Fibroblast of skin of right biceps (primary cell): ENCODE results near the gene ESPL1.
"Not testable (repeated sequence)": the region's sequence is repeated elsewhere in the genome, so short reads cannot be mapped to it uniquely, and the experiment has no call there.

Source experiments
- DNase-seq: peaks from one replicate; pipeline ENCODE4 v3.0.0-alpha.2; 2013

Gene ESPL1

DNA sequence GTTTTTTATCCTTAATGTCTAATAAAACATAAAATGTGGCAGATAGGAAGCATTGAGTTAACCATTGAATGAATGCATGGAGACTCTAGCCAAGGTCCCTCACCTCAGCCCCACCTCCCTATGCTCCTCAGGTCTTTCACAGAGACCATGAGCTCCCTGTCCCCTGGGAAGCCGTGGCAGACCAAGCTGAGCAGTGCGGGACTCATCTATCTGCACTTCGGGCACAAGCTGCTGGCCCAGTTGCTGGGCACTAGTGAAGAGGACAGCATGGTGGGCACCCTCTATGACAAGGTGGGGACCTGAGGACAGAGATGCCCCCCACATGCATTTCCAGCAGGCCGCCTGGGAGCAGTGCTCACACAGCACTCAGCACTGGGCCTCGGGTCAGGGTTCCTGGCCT is 34.8 kb downstream of the ESPL1 start:
- no peak for DNase-seq

DNA sequence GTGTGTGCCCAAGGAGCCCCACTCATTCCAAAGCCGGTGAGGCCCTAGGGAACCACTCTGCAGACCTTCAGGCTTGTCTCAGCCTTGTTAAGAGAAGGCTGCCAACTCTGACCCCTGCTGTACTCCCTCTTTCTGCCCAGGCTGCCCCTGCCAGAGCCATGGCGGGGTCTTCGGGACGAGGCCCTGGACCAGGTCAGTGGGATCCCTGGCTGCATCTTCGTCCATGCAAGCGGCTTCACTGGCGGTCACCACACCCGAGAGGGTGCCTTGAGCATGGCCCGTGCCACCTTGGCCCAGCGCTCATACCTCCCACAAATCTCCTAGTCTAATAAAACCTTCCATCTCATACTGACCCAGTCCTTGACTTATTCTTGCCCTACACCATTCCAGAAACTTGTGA is 38.7 kb downstream of the ESPL1 start:
- DNase-seq: no peak

- no peak for DNase-seq
Observed at GRCh38 chr12:53308276-53308675, 40.2 kb downstream of the ESPL1 start.

- no peak for DNase-seq
Observed at GRCh38 chr12:53313996-53314395, 45.9 kb downstream of the ESPL1 start.

DNA sequence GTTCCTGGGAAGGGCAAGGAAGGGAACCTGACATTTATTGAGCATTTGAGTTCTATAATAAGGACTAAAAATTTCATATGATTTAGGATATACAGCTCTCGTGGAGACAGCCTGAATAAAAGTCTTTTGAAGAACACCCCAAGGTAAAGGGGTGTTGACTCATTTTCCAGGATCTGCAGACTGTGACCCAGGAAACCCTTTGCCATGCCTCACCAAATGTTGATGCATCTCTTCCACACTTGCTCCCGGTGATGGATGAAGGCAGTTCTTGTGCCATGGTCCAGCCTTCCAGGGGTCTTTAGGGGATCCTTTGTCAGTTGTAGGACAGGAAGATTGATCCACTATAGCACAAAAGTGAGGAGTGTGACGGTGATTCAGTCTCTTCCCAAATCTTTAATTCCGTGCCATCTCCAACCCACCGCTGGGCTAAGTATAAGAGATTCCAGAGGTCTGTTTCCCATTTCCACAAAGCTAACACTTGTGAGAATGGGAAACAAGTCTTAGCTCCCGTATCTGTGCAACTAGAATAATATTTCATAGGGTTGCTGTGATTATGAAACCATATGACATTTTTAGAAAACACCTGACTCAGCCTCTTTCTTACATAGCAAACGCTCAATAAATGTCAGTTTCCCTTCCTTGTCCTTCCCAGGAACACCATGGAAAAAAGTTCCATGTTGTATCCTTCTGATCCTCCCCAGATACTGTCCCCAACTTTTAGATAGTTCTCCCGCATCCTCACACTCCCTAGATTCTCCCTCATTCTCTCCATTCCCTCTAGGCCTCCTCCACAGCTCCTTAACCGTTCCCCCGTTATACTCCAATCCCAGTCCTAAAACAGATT is 52.5 kb downstream of the ESPL1 start:
- DNase-seq: no peak

- no peak for DNase-seq
Observed at GRCh38 chr12:53324113-53324778, 56.1 kb downstream of the ESPL1 start.

GRCh38 chr12:53324779-53325510 is 56.8 kb downstream of the ESPL1 start:
- peak; percentile 93 for DNase-seq

DNA sequence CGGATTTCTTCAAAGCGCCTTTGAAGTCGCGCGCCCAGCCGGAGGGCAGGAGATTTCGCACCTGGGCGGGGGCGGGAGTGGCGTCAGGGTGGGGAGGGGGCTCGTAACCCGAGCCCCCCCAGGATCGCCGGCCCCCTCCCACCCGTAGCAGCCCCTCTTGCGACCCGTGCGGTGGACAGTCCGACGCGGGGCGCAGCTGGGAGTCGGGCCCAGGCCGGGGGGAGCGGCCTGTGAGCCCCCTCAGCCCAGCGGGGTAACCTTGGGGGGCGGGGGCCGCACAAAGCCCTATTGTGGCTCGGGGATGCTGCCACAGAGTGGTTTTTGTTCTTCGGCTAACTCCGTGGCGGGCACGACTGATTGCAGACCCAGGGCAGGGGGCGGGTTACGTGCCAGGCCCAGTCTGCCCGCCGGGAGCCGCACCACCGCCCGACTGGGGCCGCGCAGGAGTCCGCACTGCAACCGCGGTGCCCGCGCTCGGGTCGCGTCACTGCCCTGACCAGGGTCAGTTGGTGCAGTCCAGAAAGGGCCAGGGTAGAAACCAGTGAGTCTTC is 57.5 kb downstream of the ESPL1 start:
- DNase-seq: no peak

GRCh38 chr12:53326460-53327185 is 58.5 kb downstream of the ESPL1 start:
- no peak for DNase-seq

DNA sequence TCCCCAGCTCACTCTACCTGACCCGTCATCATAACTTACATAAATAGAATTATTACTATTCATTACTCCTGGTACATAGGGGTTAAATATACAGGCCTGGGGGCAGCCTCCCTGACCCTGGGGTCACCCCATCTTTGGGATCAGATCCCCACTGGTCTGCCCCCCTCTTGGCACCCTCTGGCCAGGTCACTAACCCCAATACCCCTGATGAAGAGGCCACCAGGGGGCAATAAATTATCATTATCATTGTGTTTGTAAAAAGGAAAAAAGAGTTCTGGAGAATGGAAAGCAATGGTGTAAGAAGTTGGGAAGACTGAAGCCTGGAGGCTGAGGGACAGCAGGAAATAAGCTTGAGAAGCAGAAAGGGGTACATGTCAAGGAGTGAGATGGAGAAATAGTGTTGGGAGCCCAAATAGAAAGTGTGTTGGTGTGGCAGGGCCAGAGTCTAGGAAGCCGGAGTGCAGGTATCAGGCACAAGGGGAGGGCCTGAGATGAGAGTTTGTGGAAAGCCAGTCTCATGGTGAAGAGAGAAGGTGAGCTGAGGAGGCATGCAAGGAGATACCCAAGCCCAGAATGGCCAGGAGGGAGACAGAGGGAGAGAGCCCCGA is 59.4 kb downstream of the ESPL1 start:
- DNase-seq: no peak

DNA sequence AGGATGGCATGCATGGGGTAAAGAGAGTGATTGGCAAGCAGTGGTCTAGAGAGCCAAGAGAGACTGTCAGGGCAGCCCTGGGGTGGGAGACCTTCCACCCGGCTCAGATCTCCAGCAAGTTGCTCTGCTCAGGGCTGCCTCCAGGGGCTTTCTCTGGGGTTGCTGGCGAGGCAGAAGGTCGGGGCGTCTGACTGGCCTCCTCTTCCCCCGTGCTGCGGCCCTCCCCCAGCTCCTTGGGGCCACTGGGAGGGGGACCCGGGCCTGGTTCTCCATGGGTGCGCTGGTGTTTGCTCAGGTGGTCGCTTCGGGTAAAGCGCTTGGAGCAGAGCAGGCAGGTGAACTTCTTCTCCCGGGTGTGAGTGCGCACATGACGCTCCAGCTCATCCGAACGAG is 59.9 kb downstream of the ESPL1 start:
- no peak for DNase-seq

DNA sequence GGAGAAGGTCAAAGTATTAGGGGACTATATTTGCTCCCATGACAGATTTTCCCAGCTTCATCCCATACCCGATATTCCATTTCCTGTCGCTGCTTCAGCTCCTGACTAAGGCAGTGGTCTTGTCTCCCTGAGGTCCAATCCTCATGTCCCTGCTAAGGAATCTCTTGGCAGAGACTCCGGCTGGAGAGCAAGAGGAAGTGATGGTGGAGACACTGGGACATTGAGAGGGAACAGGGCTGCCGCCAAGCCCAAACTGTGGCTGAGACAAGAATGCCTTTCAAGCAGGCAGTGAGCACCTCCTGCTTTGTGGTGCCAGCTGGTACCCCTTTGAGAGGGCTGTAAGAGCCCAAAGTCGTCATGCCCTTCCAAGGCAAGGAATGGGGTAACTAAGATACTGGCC is 62.6 kb downstream of the ESPL1 start:
- DNase-seq: peak; percentile 14

- not testable (repeated sequence) for DNase-seq
Observed at GRCh38 chr12:53332339-53332738, 64.2 kb downstream of the ESPL1 start.

DNA sequence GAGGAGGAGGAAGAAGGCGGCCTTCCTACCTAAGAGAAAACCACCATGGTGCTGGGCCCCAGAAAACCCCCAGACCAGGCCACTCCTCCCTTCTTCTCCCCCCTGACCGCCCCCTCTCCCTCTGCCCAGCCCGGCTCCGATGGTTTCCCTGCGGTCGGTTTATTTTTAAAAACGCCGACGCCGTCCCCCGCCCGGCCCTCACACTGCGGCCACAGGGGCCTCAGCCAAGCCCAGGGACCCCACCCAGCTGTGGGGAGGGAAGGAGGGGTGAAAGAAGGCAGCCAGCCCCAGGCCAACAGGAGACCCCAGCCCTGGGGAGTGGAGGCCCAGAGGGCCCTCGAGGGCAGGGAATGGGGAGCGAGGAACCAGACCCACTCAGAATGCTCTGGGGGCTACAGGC is 64.6 kb downstream of the ESPL1 start:
- DNase-seq: no peak

DNA sequence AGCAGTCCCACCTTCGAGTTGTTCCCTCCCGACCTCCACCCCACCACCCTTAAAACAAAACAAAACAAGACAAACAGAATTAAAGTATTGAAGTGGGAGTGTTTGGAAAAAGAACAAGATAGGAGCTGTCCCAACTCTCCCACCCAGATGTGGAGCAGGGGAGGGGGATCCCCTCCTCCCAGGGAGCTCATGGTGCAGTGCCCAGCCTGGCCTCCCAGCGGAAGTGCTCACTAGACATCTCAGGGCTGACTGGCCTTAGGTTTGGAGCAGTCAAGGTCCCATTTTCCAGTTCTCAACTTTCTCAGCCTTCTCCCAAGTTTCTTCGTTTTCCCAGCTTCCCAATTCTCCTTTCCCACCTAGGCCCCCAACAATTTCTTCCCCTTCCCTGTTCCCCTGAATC is 65.2 kb downstream of the ESPL1 start:
- no peak for DNase-seq

DNA sequence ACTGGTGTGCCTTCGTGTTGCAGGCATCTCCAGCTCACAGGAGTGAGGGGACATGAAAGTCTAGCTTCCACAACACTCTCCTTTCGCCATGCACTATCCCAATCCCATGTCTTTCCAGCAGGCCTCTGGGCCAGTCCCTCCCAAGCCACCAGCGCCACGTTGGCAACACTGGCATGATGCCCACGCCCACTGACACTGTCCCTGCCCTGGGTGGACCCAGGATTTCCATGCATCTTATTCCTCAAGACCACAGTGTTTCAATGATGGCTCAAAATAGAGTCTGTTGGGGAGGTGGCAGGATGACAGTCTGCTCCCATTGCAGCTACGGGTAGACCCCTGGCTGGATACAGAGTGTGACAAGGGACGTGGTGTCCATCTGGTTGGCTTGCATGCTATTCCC is 65.7 kb downstream of the ESPL1 start:
- DNase-seq: no peak

DNA sequence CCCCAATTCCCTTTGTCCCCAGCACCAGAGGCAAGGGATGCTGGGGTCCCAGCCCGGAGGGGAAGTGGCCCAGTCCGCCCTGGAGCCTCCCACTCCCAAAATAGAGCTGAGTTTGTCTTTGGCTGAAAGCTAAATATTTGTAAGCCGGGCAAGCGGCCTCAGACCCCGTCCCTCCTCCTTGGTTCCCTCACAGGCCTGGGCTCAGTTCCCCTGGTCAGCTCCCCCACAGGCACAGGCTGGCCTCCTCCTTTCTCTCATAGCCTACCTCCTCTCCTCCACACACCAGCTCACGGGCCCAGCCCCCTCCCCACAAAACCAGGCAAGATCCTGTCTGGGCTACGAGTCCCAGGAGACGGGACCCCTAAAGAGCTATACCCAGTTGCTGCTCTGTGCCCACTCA is 66.7 kb downstream of the ESPL1 start:
- no peak for DNase-seq

DNA sequence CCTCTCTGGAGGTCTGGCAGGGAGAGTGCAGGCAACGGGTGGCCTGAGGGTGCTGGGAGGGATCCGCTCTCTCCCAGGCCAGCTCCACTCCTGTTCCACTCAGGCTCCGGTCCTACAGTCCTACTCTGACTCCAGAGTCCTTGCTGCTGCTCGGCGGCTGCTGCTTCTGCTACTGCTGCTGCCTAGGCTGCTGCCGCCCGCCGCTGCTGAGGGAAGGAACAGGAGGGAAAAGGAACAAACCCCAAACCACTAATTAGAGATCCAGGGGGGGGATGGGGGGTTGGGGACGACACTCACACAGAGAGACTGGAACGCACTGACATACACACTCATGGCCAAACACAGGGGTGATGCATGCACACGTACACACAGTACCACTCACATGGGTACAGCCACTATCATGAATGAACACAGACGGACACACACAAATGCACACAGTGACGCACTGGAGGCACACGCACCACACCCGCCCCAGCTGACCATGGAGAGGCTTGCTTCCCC is 68.1 kb downstream of the ESPL1 start, which contains the start of gene SP7:
Gene SP7, minus strand, starts transcription at position 174 of the 501 bp plus-strand sequence. CDS start 708 bp downstream, outside the sequence.
- DNase-seq: peak; percentile 49

- DNase-seq: no peak
Observed at GRCh38 chr12:53338017-53338416, 69.9 kb downstream of the ESPL1 start.

- DNase-seq: peak; percentile 20
Observed at GRCh38 chr12:53338916-53339315, 70.8 kb downstream of the ESPL1 start.

GRCh38 chr12:53340398-53340797 is 72.3 kb downstream of the ESPL1 start:
- no peak for DNase-seq
